ENCODE measurements around the gene AQP10. TPM values are rescaled to one million over a fixed set of nuclear protein-coding genes. Genes with fewer than 3 reads are reported as not detected.

Gene AQP10
- total and polyA plus RNA-seq, 9 of the 15 experiments (the other 6 are each of a cell fraction or from before 2014, with no cell fraction given), result 0.37 to 9.7 (median 1.9) TPM

DNA sequence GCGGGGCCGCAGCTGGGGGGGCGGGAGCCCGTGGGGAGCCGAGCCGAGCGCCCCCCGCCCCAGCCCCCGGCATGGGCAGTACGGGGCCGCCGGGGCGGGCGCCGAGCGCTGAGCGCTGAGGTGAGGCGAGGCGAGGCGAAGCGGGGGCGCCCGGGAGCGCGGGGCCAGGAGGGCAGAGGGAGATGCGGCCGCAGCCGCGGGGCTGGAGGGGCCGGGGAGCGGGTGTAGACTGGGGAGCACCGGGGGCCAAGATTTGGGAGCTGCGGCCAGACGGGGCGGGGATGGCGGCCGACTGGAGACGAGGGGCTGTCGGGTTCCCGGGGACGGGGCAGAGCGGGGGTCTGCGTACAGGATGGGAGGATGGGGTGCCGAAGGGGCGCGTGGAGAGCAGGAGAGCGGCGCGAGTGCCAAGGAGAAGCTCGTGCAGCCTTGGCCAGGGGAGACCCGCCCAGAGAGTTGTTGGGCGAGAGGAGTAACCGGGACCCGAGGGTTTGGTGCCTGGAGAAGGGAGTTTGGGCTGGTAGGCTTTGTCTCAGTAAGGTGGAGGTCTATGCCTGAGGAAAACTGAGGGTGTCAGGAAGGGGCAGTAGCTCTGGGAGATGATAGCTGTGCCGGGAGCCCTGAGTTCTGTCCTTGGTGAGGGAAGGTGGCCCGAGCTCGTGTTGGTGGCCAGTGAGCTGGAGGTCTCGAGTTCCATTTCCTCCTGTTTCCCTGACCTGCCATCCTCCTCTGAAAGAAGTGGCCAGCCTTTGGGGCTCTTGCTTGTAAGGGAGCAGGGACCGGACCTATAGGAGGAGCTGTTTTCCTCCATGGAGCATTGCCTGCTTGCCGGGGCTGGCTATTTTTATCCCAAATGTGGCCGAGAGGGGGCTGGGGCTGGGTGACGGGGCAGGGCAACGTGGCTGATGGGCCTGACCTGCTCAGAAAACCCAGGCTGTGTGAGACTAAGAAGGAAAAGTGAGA is 5.0 kb downstream of the AQP10 start (continued):
- TF ChIP-seq, protein P1, sequence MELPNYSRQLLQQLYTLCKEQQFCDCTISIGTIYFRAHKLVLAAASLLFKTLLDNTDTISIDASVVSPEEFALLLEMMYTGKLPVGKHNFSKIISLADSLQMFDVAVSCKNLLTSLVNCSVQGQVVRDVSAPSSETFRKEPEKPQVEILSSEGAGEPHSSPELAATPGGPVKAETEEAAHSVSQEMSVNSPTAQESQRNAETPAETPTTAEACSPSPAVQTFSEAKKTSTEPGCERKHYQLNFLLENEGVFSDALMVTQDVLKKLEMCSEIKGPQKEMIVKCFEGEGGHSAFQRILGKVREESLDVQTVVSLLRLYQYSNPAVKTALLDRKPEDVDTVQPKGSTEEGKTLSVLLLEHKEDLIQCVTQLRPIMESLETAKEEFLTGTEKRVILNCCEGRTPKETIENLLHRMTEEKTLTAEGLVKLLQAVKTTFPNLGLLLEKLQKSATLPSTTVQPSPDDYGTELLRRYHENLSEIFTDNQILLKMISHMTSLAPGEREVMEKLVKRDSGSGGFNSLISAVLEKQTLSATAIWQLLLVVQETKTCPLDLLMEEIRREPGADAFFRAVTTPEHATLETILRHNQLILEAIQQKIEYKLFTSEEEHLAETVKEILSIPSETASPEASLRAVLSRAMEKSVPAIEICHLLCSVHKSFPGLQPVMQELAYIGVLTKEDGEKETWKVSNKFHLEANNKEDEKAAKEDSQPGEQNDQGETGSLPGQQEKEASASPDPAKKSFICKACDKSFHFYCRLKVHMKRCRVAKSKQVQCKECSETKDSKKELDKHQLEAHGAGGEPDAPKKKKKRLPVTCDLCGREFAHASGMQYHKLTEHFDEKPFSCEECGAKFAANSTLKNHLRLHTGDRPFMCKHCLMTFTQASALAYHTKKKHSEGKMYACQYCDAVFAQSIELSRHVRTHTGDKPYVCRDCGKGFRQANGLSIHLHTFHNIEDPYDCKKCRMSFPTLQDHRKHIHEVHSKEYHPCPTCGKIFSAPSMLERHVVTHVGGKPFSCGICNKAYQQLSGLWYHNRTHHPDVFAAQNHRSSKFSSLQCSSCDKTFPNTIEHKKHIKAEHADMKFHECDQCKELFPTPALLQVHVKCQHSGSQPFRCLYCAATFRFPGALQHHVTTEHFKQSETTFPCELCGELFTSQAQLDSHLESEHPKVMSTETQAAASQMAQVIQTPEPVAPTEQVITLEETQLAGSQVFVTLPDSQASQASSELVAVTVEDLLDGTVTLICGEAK (IDR thresholded peaks at IDR 0.05), result peak; percentile 59
- TF ChIP-seq, protein P1 (CRISPR knock-in tag; IDR thresholded peaks at IDR 0.05), result no peak
- TF ChIP-seq KAT7 (CRISPR knock-in tag; IDR thresholded peaks at IDR 0.05; ENCODE audit: borderline replicate concordance), result no peak
- TF ChIP-seq WHSC1 (IDR thresholded peaks at IDR 0.05; ENCODE audit: low read length), result no peak
- TF ChIP-seq ZC3H4 (CRISPR knock-in tag; IDR thresholded peaks at IDR 0.05; ENCODE audit: borderline replicate concordance), result peak; percentile 79; the same call in 1 of the 2 replicates
- no peak for TF ChIP-seq NR1H2 (CRISPR knock-in tag; IDR thresholded peaks at IDR 0.05)
- TF ChIP-seq, protein P2, sequence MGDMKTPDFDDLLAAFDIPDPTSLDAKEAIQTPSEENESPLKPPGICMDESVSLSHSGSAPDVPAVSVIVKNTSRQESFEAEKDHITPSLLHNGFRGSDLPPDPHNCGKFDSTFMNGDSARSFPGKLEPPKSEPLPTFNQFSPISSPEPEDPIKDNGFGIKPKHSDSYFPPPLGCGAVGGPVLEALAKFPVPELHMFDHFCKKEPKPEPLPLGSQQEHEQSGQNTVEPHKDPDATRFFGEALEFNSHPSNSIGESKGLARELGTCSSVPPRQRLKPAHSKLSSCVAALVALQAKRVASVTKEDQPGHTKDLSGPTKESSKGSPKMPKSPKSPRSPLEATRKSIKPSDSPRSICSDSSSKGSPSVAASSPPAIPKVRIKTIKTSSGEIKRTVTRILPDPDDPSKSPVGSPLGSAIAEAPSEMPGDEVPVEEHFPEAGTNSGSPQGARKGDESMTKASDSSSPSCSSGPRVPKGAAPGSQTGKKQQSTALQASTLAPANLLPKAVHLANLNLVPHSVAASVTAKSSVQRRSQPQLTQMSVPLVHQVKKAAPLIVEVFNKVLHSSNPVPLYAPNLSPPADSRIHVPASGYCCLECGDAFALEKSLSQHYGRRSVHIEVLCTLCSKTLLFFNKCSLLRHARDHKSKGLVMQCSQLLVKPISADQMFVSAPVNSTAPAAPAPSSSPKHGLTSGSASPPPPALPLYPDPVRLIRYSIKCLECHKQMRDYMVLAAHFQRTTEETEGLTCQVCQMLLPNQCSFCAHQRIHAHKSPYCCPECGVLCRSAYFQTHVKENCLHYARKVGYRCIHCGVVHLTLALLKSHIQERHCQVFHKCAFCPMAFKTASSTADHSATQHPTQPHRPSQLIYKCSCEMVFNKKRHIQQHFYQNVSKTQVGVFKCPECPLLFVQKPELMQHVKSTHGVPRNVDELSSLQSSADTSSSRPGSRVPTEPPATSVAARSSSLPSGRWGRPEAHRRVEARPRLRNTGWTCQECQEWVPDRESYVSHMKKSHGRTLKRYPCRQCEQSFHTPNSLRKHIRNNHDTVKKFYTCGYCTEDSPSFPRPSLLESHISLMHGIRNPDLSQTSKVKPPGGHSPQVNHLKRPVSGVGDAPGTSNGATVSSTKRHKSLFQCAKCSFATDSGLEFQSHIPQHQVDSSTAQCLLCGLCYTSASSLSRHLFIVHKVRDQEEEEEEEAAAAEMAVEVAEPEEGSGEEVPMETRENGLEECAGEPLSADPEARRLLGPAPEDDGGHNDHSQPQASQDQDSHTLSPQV (IDR thresholded peaks at IDR 0.05), result peak; percentile 63
- TF ChIP-seq ARID2 (IDR thresholded peaks at IDR 0.05), result peak; percentile 33; the same call in 1 of the 2 replicates
- no peak for TF ChIP-seq FUS (optimal IDR thresholded peaks at IDR 0.05; ENCODE audit: low read depth, low read length)
- TF ChIP-seq NFATC3 (IDR thresholded peaks at IDR 0.05), result no peak
- TF ChIP-seq, protein P3, sequence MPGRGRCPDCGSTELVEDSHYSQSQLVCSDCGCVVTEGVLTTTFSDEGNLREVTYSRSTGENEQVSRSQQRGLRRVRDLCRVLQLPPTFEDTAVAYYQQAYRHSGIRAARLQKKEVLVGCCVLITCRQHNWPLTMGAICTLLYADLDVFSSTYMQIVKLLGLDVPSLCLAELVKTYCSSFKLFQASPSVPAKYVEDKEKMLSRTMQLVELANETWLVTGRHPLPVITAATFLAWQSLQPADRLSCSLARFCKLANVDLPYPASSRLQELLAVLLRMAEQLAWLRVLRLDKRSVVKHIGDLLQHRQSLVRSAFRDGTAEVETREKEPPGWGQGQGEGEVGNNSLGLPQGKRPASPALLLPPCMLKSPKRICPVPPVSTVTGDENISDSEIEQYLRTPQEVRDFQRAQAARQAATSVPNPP (IDR thresholded peaks at IDR 0.05; ENCODE audit: borderline replicate concordance, insufficient read depth, insufficient read length), result no peak
- peak; percentile 73; the same call in 1 of the 2 replicates for TF ChIP-seq ZBTB7A (IDR thresholded peaks at IDR 0.05; ENCODE audit: borderline replicate concordance, control insufficient read depth, low read depth, low read length)
